ENCODE results near the gene CHCHD5. TPM values are rescaled to one million over a fixed set of nuclear protein-coding genes. Genes with fewer than 3 reads are reported as not detected.

CHCHD5 gene
- total RNA-seq, 1 experiment from 2014 or later = 46.7 TPM

GRCh38 chr2:112579241-112579640 lies 5.2 kb upstream of the CHCHD5 start:
- Histone ChIP-seq H3K36me3 (ENCODE audit: control insufficient read depth, insufficient read depth, low read length) (peaks cover 13% of the 10 kb centered on the region), H3K27me3 (ENCODE audit: control insufficient read depth, insufficient read depth, low read length) (no peaks in the 10 kb centered on the region), H3K9me3 (ENCODE audit: control insufficient read depth, insufficient read depth, low read depth, low read length) (no peaks in the 10 kb centered on the region), H3K4me3 (ENCODE audit: low read depth in 2 of 2, low read length in 2 of 2) (no peak overlapping the region), H3K4me1 (ENCODE audit: control insufficient read depth, insufficient read depth, low read length) (peaks cover 14% of the 10 kb centered on the region; the same call in 1 of the 2 replicates), H3K27ac (ENCODE audit: low read length) (no peak overlapping the region)
- no TSS peak for BruUV-seq (replicated peaks)
- intact Hi-C loops (cut with micrococcal nuclease; ENCODE audit: unreplicated experiment) = no loop called here
- CTCF ChIA-PET = no interaction called here
- POLR2A ChIA-PET = no interaction called here
- peak; percentile 32 for DNase-seq (ENCODE audit: low read depth, low spot score)
- ATAC-seq = no peak
- no peak for TF ChIP-seq POLR2AphosphoS5 (IDR thresholded peaks at IDR 0.05; ENCODE audit: low read depth, low read length)
- TF ChIP-seq REST (IDR thresholded peaks at IDR 0.05; ENCODE audit: insufficient read depth in 1 of 2, low read depth in 2 of 2, low read length in 1 of 2) = no peak
- no peak for TF ChIP-seq TCF7L2 (IDR thresholded peaks at IDR 0.05; ENCODE audit: low read depth, low read length)
- TF ChIP-seq CTCF (IDR thresholded peaks at IDR 0.05) = no peak
- in situ Hi-C loops (cut with HindIII; ENCODE audit: low pct_unique_long_range_greater_than_20kb, low sequenced_read_pairs) = no loop called here

- Histone ChIP-seq H3K36me3 (ENCODE audit: control insufficient read depth, insufficient read depth, low read length) (peaks cover 10% of the 10 kb centered on the region; the same call in 1 of the 2 replicates), H3K4me3 (ENCODE audit: low read depth in 2 of 2, low read length in 2 of 2) (no peak overlapping the region), H3K27ac (ENCODE audit: low read length) (no peak overlapping the region), H3K9me3 (ENCODE audit: control insufficient read depth, insufficient read depth, low read depth, low read length) (no peaks in the 10 kb centered on the region), H3K27me3 (ENCODE audit: control insufficient read depth, insufficient read depth, low read length) (no peaks in the 10 kb centered on the region), H3K4me1 (ENCODE audit: control insufficient read depth, insufficient read depth, low read length) (peaks cover 16% of the 10 kb centered on the region)
- in situ Hi-C loops (cut with HindIII; ENCODE audit: low pct_unique_long_range_greater_than_20kb, low sequenced_read_pairs) (no loop called here), intact Hi-C loops (cut with micrococcal nuclease; ENCODE audit: unreplicated experiment) (loop anchor here (5.0 kb wide), 1 partner anchor 98 kb away; the partner anchor contains the start of gene TTL)
- BruUV-seq (replicated peaks) = no TSS peak
- ChIA-PET CTCF (no interaction called here), POLR2A (no interaction called here)
- ATAC-seq (no peak), DNase-seq (ENCODE audit: low read depth, low spot score) (no peak)
- TF ChIP-seq TCF7L2 (IDR thresholded peaks at IDR 0.05; ENCODE audit: low read depth, low read length) (no peak), SIN3A (IDR thresholded peaks at IDR 0.05; ENCODE audit: borderline replicate concordance, insufficient read depth, low read depth, low read length) (no peak), CTCF (IDR thresholded peaks at IDR 0.05) (no peak), REST (IDR thresholded peaks at IDR 0.05; ENCODE audit: insufficient read depth in 1 of 2, low read depth in 2 of 2, low read length in 1 of 2) (no peak), POLR2AphosphoS5 (IDR thresholded peaks at IDR 0.05; ENCODE audit: low read depth, low read length) (no peak)
These were observed 4.3 kb upstream of the CHCHD5 start for GRCh38 chr2:112580084-112580483.
